Kidney (tissue), 14 donors: ENCODE data around the gene PAX7. TPM values are rescaled to one million over a fixed set of nuclear protein-coding genes. Genes with fewer than 3 reads are reported as not detected.

Experiments used
- DNase-seq, 5 donors: peaks; one replicate each; pipeline ENCODE4 v3.0.0-alpha.2; 2013 to 2020
- FAIRE-seq: peaks from 2 replicates; lab custom pipeline; 2012; peaks lifted over from hg19 to GRCh38; lab: Jason Lieb, UNC
- H3K27ac ChIP-seq, 2 donors: one replicate each; pipeline ENCODE4 v1.7.0; 2013; ENCODE audit warnings: low read depth in 2 of 2, low read length in 2 of 2, inconsistent platforms in 1 of 2
- H3K27me3 ChIP-seq: one replicate; pipeline ENCODE4 v1.7.1; 2013; ENCODE audit warnings: low read length, inconsistent platforms; ENCODE audit not compliant: control insufficient read depth, insufficient read depth
- H3K36me3 ChIP-seq, 3 donors: one replicate each; pipeline versions ENCODE4 v1.7.0 to v1.7.1; 2013; ENCODE audit warnings: low read length in 3 of 3, control low read depth in 1 of 3, inconsistent platforms in 1 of 3; ENCODE audit not compliant: insufficient read depth in 3 of 3, control insufficient read depth in 2 of 3
- H3K4me1 ChIP-seq, 3 donors: one replicate each; pipeline versions ENCODE4 v1.7.0 to v1.7.1; 2013; ENCODE audit warnings: low read length in 3 of 3, inconsistent platforms in 1 of 3, low read depth in 1 of 3; ENCODE audit not compliant: control insufficient read depth in 2 of 3, insufficient read depth in 2 of 3
- H3K4me3 ChIP-seq, 3 donors: one replicate each; pipeline versions ENCODE4 v1.7.0 to v1.8.1; 2013; ENCODE audit warnings: low read length in 3 of 3, control low read depth in 1 of 3, inconsistent platforms in 1 of 3
- H3K9ac ChIP-seq, 3 donors: one replicate each; pipeline versions ENCODE4 v1.7.0 to v1.7.1; 2013; ENCODE audit warnings: low read length in 3 of 3, control low read depth in 1 of 3, inconsistent platforms in 1 of 3
- H3K9me3 ChIP-seq, 3 donors: one replicate each; pipeline versions ENCODE4 v1.7.0 to v1.7.1; 2013; ENCODE audit warnings: low read length in 3 of 3, control low read depth in 1 of 3, inconsistent platforms in 1 of 3; ENCODE audit not compliant: control insufficient read depth in 2 of 3, insufficient read depth in 1 of 3
- CTCF ChIP-seq: IDR thresholded peaks from 3 replicates; pipeline ENCODE4 v1.5.1; 2012; ENCODE audit warnings: mild to moderate bottlenecking, moderate library complexity, borderline replicate concordance; ENCODE audit not compliant: insufficient read depth; ENCODE audit errors: extremely low read depth
- intact Hi-C: fragments of 100-400 bp; cut with DNase I; formaldehyde crosslinking; loops from one replicate; pipeline ENCODE4 v1.11.1; 2022
- polyA plus RNA-seq: library from polyadenylated mRNA; stranded (reverse); fragments of 350-450 nt; fragmentation: Illumina TruSeq; extraction: RNeasy Lipid Tissue Mini Kit (QIAGEN cat#74804); gene quantifications from one replicate; pipeline ENCODE4 v1.2.3, GENCODE V29; 2014; ENCODE audit warnings: low read depth, low replicate concordance; ENCODE audit not compliant: insufficient read depth
- total RNA-seq: library from RNA; stranded (reverse); fragmentation: NEBNext Ultra II Directional; extraction: Animal tissue kit (Norgen Biotek cat#: 25700); gene quantifications from one replicate; pipeline ENCODE4 v1.2.1, GENCODE V29; 2021
- donor health status: control.
- donor health status: control.
- donor health status: control.
- donor health status: control.
- donor health status: control.
- donor health status: DM: yes; HTN: yes; CAD: no.
- donor health status: Normal renal cell carcinoma (clear cell type).

The PAX7 gene
- total and polyA plus RNA-seq, 2 donors from 2014 or later = not detected

DNA sequence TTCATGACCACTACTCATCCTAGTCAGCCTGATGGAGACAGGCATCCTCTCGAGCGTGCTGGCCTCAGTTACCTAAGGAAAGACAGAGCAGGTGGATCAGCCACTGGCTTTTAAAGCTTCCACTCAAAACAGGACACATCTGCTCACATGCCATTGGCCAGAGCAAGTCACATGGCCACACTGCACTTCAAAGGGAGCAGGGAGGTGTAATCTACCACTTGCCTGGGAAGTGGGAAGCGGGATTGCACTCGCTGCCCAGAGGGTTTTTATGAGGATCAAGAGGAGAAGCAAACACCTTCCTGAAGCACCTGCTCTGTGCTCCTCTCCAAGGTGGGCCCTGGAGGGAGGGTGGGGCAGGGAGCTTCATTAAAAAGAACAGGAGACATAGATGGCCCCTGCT, 120.8 kb downstream of the PAX7 start:
- H3K9ac ChIP-seq = no peak overlapping the region
- intact Hi-C loops = no loop called here
- H3K27me3 ChIP-seq = no peaks in the 10 kb centered on the region

DNA sequence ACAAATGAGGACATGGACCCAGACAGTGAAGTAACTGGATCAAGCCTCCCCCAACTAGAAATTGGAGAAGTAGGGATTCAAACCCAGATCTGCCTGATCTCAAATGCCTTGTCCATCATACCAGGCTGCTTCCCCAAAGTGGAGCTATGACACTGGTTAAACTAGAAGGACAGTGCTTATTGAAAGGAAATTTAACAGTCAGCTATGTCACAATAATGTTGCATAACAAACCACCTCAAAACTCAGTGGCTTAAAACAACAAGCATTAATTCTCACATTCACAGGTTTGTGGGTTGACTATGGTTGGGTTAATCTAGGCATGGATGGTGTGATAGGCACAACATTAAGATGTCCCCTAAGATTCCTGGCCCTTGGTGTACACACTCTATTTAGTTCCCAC, 121.8 kb downstream of the PAX7 start:
- no peak for TF ChIP-seq CTCF
- DNase-seq (no peak), FAIRE-seq (no peak)
- H3K9ac ChIP-seq = no peak overlapping the region
- H3K9me3 ChIP-seq = peaks cover 0 to 14% (median 4%) of the 10 kb centered on the region in 3 donors
- no peaks in the 10 kb centered on the region for H3K4me1 ChIP-seq
- H3K36me3 ChIP-seq = no peaks in the 10 kb centered on the region
- no peaks in the 10 kb centered on the region for H3K27me3 ChIP-seq
- H3K4me3 ChIP-seq = no peak overlapping the region
- no peak overlapping the region for H3K27ac ChIP-seq
- intact Hi-C loops = no loop called here

More for the DNA sequence above, 120.8 kb downstream of the PAX7 start:
- DNase-seq = no peak
- FAIRE-seq = no peak
- H3K9me3 ChIP-seq = peaks cover 0 to 14% (median 4%) of the 10 kb centered on the region in 3 donors
- no peaks in the 10 kb centered on the region for H3K36me3 ChIP-seq
- no peak overlapping the region for H3K27ac ChIP-seq
- no peak overlapping the region for H3K4me3 ChIP-seq
- TF ChIP-seq CTCF = no peak
- H3K4me1 ChIP-seq = no peaks in the 10 kb centered on the region

DNA sequence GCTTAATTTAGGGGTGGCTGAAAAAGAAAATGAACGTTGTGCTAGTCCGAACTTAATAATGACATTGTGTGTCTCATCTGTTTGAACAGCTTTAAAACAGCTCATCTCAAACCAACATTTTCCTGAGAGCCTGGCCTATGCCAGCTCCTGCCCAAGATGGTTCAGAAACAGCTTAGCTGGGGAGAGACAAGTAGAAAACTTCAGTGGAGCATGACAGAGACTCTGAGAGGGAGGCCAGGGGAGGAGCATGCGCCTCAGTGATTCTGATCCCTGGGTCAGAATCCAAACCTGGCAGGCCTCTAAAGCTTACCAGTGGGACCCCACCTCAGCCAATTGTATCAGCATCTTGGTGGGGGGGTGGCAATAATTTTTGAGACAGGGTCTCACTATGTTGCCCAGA, 129.5 kb downstream of the PAX7 start:
- intact Hi-C loops = no loop called here
- Histone ChIP-seq H3K4me1 (no peaks in the 10 kb centered on the region), H3K27me3 (no peaks in the 10 kb centered on the region), H3K9ac (no peak overlapping the region), H3K9me3 (peaks cover 0 to 3% (median 0%) of the 10 kb centered on the region in 3 donors), H3K4me3 (no peak overlapping the region), H3K36me3 (no peaks in the 10 kb centered on the region), H3K27ac (no peak overlapping the region)
- no peak for TF ChIP-seq CTCF
- DNase-seq (no peak), FAIRE-seq (no peak)
